Nephron (organoid): ENCODE data around the gene TRIM15.

Source experiments
- H3K27ac Mint-ChIP-seq, 3 experiments: 2 replicates each; pipeline ENCODE4 v1.8.0; 2020; ENCODE audit warnings: mixed read lengths in 3 of 3, mild to moderate bottlenecking in 2 of 3, moderate library complexity in 1 of 3
- H3K27me3 Mint-ChIP-seq: 2 replicates; pipeline ENCODE4 v1.8.0; 2021; ENCODE audit warnings: low read depth, mild to moderate bottlenecking, moderate library complexity, mixed read lengths
- H3K36me3 Mint-ChIP-seq: 2 replicates; pipeline ENCODE4 v1.8.0; 2020; ENCODE audit warnings: low read depth, mixed read lengths
- H3K4me1 Mint-ChIP-seq: 2 replicates; pipeline ENCODE4 v1.8.0; 2020; ENCODE audit warnings: mixed read lengths
- H3K4me3 Mint-ChIP-seq, 3 experiments: 2 replicates each; pipeline ENCODE4 v1.8.0; 2020; ENCODE audit warnings: mild to moderate bottlenecking in 3 of 3, mixed read lengths in 3 of 3, moderate library complexity in 2 of 3
- H3K9me3 Mint-ChIP-seq: 2 replicates; pipeline ENCODE4 v1.8.0; 2020; ENCODE audit warnings: mixed read lengths
- TF ChIP-seq, protein P1 (sequence below), 3 experiments: fragments of 200-600 bp; sonication (generic); IDR thresholded peaks; one replicate each; pipeline ENCODE4 v1.5.0; 2021; ENCODE audit warnings: antibody characterized with exemption in 3 of 3; ENCODE audit not compliant: unreplicated experiment in 3 of 3

Gene TRIM15

GRCh38 chr6:30202366-30202765 lies 39.0 kb downstream of the TRIM15 start:
- no peak overlapping the region for H3K27ac Mint-ChIP-seq

GRCh38 chr6:30204116-30204515 lies 40.8 kb downstream of the TRIM15 start:
- no peaks in the 10 kb centered on the region for H3K27me3 Mint-ChIP-seq
- H3K9me3 Mint-ChIP-seq: no peaks in the 10 kb centered on the region
- no peak overlapping the region for H3K4me3 Mint-ChIP-seq
- peaks cover 25% of the 10 kb centered on the region for H3K4me1 Mint-ChIP-seq
- no peak overlapping the region for H3K27ac Mint-ChIP-seq
- peaks cover 12% of the 10 kb centered on the region for H3K36me3 Mint-ChIP-seq
- TF ChIP-seq, protein P1, sequence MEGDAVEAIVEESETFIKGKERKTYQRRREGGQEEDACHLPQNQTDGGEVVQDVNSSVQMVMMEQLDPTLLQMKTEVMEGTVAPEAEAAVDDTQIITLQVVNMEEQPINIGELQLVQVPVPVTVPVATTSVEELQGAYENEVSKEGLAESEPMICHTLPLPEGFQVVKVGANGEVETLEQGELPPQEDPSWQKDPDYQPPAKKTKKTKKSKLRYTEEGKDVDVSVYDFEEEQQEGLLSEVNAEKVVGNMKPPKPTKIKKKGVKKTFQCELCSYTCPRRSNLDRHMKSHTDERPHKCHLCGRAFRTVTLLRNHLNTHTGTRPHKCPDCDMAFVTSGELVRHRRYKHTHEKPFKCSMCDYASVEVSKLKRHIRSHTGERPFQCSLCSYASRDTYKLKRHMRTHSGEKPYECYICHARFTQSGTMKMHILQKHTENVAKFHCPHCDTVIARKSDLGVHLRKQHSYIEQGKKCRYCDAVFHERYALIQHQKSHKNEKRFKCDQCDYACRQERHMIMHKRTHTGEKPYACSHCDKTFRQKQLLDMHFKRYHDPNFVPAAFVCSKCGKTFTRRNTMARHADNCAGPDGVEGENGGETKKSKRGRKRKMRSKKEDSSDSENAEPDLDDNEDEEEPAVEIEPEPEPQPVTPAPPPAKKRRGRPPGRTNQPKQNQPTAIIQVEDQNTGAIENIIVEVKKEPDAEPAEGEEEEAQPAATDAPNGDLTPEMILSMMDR (IDR thresholded peaks at IDR 0.05; ENCODE audit: unreplicated experiment in 3 of 3): no peak

More at GRCh38 chr6:30202366-30202765, 39.0 kb downstream of the TRIM15 start:
- no peak overlapping the region for H3K4me3 Mint-ChIP-seq
- TF ChIP-seq, protein P1 (IDR thresholded peaks at IDR 0.05; ENCODE audit: unreplicated experiment in 3 of 3): no peak
- H3K9me3 Mint-ChIP-seq: no peaks in the 10 kb centered on the region
- H3K4me1 Mint-ChIP-seq: peaks cover 7% of the 10 kb centered on the region
- peaks cover 24% of the 10 kb centered on the region for H3K36me3 Mint-ChIP-seq
- H3K27me3 Mint-ChIP-seq: no peaks in the 10 kb centered on the region

DNA sequence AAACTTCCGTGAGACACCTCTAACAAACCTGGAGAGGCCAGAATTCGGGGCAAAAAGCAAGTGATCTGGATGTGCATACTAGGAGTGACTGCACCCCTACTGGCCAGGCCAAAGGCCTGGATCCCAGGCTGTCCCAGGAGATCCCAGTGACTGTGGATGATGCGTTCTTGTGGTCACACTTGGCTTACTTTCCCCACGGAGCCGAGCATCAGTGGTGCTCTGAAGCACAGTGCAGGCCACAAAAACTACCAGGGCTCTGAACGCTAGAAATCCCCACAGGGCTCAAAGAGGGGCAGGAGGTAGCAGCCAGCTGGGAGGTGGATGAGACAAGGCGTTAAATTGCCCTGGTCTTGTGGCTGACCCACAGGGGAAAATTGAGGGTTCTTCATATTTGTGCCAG lies 42.8 kb downstream of the TRIM15 start:
- Mint-ChIP-seq H3K36me3 (peaks cover 3% of the 10 kb centered on the region), H3K4me1 (peaks cover 35% of the 10 kb centered on the region), H3K4me3 (no peak overlapping the region), H3K27me3 (no peaks in the 10 kb centered on the region), H3K27ac (peak overlapping the region in 2 of 3 experiments; percentile 30 to 46), H3K9me3 (no peaks in the 10 kb centered on the region)
- TF ChIP-seq, protein P1 (IDR thresholded peaks at IDR 0.05; ENCODE audit: unreplicated experiment in 3 of 3): no peak

DNA sequence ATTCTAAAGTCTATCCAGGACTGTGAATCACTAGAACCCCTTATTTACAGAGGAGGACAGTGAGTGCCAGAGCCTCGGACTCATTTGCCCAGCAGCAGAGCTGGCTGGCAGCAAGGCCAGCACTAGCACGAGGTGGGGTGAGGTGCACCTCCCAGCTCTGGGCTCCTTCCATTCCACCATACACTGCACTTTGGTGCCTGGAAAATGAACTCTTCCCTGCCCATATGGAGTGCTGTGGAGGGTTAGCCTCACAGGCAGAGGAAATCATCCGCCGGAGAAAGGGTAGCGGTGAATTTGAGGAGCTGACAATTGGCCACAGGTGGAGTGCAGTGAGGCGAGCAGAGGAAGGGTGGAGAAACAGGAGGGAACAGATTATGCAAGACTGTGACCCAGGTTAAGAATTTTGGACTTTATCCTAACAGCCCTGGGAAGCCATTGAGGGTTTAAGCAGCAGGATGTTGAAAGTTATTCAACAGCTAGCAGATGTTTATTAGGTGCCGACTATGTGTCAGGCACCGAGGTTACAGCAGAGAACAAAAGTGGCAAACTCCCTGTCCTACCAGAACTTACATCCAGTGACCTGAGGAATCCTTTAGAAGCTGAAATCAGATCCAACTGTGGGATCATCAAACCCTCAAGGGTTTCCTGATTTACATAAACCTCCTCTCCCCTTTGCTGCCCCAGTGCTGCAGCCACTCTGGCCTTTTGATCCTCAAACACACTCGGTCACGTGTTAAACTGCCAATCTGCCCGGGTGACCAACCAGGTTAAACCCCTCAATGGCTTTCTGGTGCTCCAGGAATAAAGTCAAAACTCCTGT lies 43.7 kb downstream of the TRIM15 start:
- Mint-ChIP-seq H3K4me3 (peak overlapping the region; percentile 5 to 44 (median 8)), H3K27ac (peak overlapping the region; percentile 46 to 79 (median 66)), H3K27me3 (no peaks in the 10 kb centered on the region), H3K4me1 (peaks cover 43% of the 10 kb centered on the region), H3K36me3 (peaks cover 3% of the 10 kb centered on the region), H3K9me3 (no peaks in the 10 kb centered on the region)
- TF ChIP-seq, protein P1 (IDR thresholded peaks at IDR 0.05; ENCODE audit: unreplicated experiment in 3 of 3): no peak

DNA sequence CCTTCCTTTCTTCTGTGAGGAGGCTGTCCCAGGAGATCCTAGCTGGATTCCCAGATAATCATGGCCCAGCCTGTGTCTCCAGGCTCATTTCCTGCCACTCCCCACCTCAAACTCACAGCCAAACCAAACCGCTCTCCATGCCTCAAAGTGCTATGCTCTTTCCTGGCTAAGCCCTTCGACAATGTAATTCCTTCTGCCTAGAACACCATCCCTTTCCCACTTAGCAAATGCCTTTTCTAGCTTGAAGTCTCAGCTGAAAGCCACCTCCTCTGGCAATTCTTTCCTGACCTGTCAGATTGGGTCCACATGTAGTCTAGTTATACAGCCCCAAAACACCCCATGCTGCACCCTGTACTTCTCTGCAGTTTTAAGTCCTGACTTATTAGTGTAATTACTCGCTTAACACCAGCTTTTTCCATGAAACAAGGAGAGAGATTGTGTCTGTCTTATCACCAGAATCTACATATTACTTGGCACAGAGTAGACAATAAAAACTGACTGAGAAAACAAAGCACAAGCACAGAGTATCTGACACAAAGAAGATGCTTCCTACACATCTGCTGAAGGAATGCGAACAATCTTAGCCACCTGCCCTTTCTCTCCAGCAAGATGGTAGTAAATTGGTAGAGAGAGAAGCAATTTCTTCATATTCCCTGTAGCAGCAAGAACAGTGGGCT lies 44.4 kb downstream of the TRIM15 start:
- peaks cover 3% of the 10 kb centered on the region for H3K36me3 Mint-ChIP-seq
- H3K9me3 Mint-ChIP-seq: no peaks in the 10 kb centered on the region

More for the DNA sequence above, 44.4 kb downstream of the TRIM15 start:
- TF ChIP-seq, protein P1 (IDR thresholded peaks at IDR 0.05; ENCODE audit: unreplicated experiment in 3 of 3): no peak
- Mint-ChIP-seq H3K4me3 (peak overlapping the region; percentile 1 to 44 (median 5)), H3K4me1 (peaks cover 50% of the 10 kb centered on the region), H3K27ac (peak overlapping the region; percentile 46 to 79 (median 66)), H3K27me3 (no peaks in the 10 kb centered on the region)
